ENCODE data around the gene SMARCAL1.
"Not testable (repeated sequence)": the region's sequence is repeated elsewhere in the genome, so short reads cannot be mapped to it uniquely, and the experiment has no call there.

SMARCAL1 gene

DNA sequence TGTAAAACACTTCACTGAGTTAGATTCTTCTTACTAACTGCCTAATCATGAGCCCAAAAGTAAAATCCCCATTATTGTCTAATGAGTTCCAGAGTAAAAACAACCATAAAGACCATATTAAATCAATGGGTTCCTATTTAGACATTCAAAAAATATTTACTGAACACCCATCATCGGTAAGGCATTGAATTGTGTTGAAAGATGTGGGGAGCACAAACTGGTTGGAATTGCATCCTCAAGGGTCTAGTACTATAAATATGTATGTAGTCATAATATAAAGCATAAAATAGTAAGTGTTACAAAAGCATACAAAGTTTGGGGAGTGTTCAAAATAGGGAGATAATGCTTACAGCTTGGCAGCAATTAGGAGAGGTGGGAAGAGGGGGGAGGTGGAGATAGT is 37.0 kb upstream of the SMARCAL1 start:
- peaks cover 5% of the 10 kb centered on the region for H3K4me1 ChIP-seq (ENCODE audit: control insufficient read depth, low read depth, low read length)
- no peaks in the 10 kb centered on the region for H3K36me3 ChIP-seq (ENCODE audit: control insufficient read depth, low read depth, low read length)
- H3K27ac ChIP-seq (ENCODE audit: low read length) = no peak overlapping the region
- H3K4me3 ChIP-seq (ENCODE audit: low read length) = no peak overlapping the region
- H3K27me3 ChIP-seq (ENCODE audit: control insufficient read depth, insufficient read depth, low read length) = peaks cover 21% of the 10 kb centered on the region
- H3K9me3 ChIP-seq (ENCODE audit: control insufficient read depth, low read depth, low read length) = no peaks in the 10 kb centered on the region
- no peak overlapping the region for H3K9ac ChIP-seq (ENCODE audit: low read length)

DNA sequence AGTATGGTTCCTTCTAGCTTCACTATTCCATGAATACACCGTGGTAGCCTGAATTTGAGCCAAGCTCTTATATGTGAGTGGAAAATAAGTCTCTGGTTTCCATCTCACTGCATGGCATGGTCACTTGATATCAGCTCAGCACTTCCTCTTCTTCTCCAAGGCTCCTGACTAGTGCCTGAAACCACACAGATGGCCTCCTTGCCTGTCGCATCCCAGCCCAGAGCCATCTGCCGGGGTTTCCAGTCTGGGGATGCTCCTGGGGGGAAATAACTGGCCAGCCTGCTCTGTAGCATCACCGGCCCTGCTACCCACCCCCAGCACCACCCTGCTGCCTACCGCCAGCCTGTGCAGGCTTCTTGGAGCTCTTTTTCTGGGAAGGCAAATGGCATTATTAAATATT is 32.3 kb upstream of the SMARCAL1 start:
- Histone ChIP-seq H3K36me3 (ENCODE audit: control insufficient read depth, low read depth, low read length) (no peaks in the 10 kb centered on the region), H3K9me3 (ENCODE audit: control insufficient read depth, low read depth, low read length) (no peaks in the 10 kb centered on the region), H3K4me1 (ENCODE audit: control insufficient read depth, low read depth, low read length) (no peaks in the 10 kb centered on the region), H3K27ac (ENCODE audit: low read length) (no peak overlapping the region), H3K9ac (ENCODE audit: low read length) (no peak overlapping the region), H3K27me3 (ENCODE audit: control insufficient read depth, insufficient read depth, low read length) (no peaks in the 10 kb centered on the region), H3K4me3 (ENCODE audit: low read length) (no peak overlapping the region)

- not testable (repeated sequence) for H3K9me3 ChIP-seq (ENCODE audit: control insufficient read depth, low read depth, low read length); H3K4me1 ChIP-seq (ENCODE audit: control insufficient read depth, low read depth, low read length); H3K27me3 ChIP-seq (ENCODE audit: control insufficient read depth, insufficient read depth, low read length); H3K9ac ChIP-seq (ENCODE audit: low read length); H3K27ac ChIP-seq (ENCODE audit: low read length); H3K36me3 ChIP-seq (ENCODE audit: control insufficient read depth, low read depth, low read length); H3K4me3 ChIP-seq (ENCODE audit: low read length)
These were observed 27.9 kb upstream of the SMARCAL1 start for GRCh38 chr2:216384409-216384808.

DNA sequence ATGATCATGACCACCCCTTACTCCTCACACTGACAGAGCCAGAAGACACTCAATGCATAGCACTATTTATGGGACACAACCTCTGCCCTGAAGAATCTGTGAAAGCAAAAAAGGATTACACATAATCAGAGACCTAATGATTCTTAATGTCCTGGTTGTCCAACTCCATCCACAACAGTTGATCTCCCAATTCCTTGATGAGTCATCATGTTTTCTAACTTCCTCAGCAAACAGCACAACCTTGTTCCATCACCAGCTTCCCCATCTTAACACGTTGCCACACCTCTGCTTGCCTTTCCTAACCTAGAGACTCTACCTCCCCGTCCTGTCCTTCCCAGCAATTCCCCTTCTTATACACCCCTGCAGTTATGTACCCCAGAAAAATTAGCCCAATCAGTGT is 26.8 kb upstream of the SMARCAL1 start:
- Histone ChIP-seq H3K4me3 (ENCODE audit: low read length) (no peak overlapping the region), H3K27ac (ENCODE audit: low read length) (no peak overlapping the region), H3K36me3 (ENCODE audit: control insufficient read depth, low read depth, low read length) (no peaks in the 10 kb centered on the region), H3K27me3 (ENCODE audit: control insufficient read depth, insufficient read depth, low read length) (no peaks in the 10 kb centered on the region), H3K4me1 (ENCODE audit: control insufficient read depth, low read depth, low read length) (no peaks in the 10 kb centered on the region), H3K9me3 (ENCODE audit: control insufficient read depth, low read depth, low read length) (no peaks in the 10 kb centered on the region), H3K9ac (ENCODE audit: low read length) (no peak overlapping the region)

DNA sequence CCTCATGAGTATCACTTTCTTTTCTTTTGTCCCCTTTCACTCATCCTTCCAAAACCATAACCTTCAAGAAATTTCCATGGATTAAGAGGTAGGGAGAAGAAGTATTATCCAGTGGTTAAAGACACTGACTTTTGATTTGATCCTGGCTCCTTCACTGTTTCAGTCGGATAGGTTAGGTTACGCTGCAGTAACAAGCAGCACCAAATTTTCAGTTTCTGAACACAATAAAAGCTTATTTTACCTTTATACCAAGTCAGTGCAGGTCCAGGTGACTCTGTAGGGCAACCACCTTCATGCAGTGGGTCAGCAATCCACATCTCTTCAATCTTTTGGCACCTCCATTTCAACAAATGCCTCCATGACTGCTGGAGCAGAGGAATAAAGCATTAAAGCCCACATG is 25.0 kb upstream of the SMARCAL1 start:
- no peaks in the 10 kb centered on the region for H3K36me3 ChIP-seq (ENCODE audit: control insufficient read depth, low read depth, low read length)
- no peaks in the 10 kb centered on the region for H3K9me3 ChIP-seq (ENCODE audit: control insufficient read depth, low read depth, low read length)
- H3K27ac ChIP-seq (ENCODE audit: low read length) = no peak overlapping the region
- peaks cover 3% of the 10 kb centered on the region for H3K4me1 ChIP-seq (ENCODE audit: control insufficient read depth, low read depth, low read length)
- no peaks in the 10 kb centered on the region for H3K27me3 ChIP-seq (ENCODE audit: control insufficient read depth, insufficient read depth, low read length)
- no peak overlapping the region for H3K4me3 ChIP-seq (ENCODE audit: low read length)
- H3K9ac ChIP-seq (ENCODE audit: low read length) = no peak overlapping the region

GRCh38 chr2:216388046-216388884 is 24.0 kb upstream of the SMARCAL1 start:
- Histone ChIP-seq H3K9ac (ENCODE audit: low read length) (no peak overlapping the region), H3K4me3 (ENCODE audit: low read length) (no peak overlapping the region), H3K36me3 (ENCODE audit: control insufficient read depth, low read depth, low read length) (no peaks in the 10 kb centered on the region), H3K27ac (ENCODE audit: low read length) (no peak overlapping the region), H3K9me3 (ENCODE audit: control insufficient read depth, low read depth, low read length) (no peaks in the 10 kb centered on the region), H3K27me3 (ENCODE audit: control insufficient read depth, insufficient read depth, low read length) (no peaks in the 10 kb centered on the region), H3K4me1 (ENCODE audit: control insufficient read depth, low read depth, low read length) (peaks cover 7% of the 10 kb centered on the region)

GRCh38 chr2:216389570-216389969 is 22.7 kb upstream of the SMARCAL1 start:
- no peak overlapping the region for H3K9ac ChIP-seq (ENCODE audit: low read length)
- no peak overlapping the region for H3K27ac ChIP-seq (ENCODE audit: low read length)
- H3K36me3 ChIP-seq (ENCODE audit: control insufficient read depth, low read depth, low read length) = no peaks in the 10 kb centered on the region
- no peaks in the 10 kb centered on the region for H3K9me3 ChIP-seq (ENCODE audit: control insufficient read depth, low read depth, low read length)
- H3K4me1 ChIP-seq (ENCODE audit: control insufficient read depth, low read depth, low read length) = peaks cover 7% of the 10 kb centered on the region
- no peak overlapping the region for H3K4me3 ChIP-seq (ENCODE audit: low read length)
- no peaks in the 10 kb centered on the region for H3K27me3 ChIP-seq (ENCODE audit: control insufficient read depth, insufficient read depth, low read length)

DNA sequence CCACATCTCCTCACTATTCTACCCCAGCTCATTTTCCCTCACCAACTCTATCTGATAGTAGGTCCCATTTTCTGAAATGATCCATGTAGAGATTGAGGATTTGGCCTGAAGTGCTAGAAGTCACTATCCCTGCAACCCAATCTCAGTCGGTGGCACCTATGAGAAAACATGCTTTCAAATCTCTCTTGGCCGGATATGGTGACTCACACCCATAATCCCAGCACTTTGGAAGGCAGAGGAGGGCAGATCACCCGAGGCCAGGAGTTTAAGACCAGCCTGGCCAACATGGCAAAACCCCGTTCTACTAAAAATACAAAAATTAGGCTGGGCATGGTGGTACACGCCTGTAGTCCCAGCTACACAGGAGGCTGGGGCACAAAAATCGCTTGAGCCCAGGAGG is 20.9 kb upstream of the SMARCAL1 start:
- peaks cover 7% of the 10 kb centered on the region for H3K4me1 ChIP-seq (ENCODE audit: control insufficient read depth, low read depth, low read length)

GRCh38 chr2:216392018-216392562 is 20.2 kb upstream of the SMARCAL1 start:
- H3K36me3 ChIP-seq (ENCODE audit: control insufficient read depth, low read depth, low read length) = no peaks in the 10 kb centered on the region
- no peak overlapping the region for H3K27ac ChIP-seq (ENCODE audit: low read length)
- H3K9me3 ChIP-seq (ENCODE audit: control insufficient read depth, low read depth, low read length) = no peaks in the 10 kb centered on the region
- no peak overlapping the region for H3K9ac ChIP-seq (ENCODE audit: low read length)
- peaks cover 7% of the 10 kb centered on the region for H3K4me1 ChIP-seq (ENCODE audit: control insufficient read depth, low read depth, low read length)
- no peaks in the 10 kb centered on the region for H3K27me3 ChIP-seq (ENCODE audit: control insufficient read depth, insufficient read depth, low read length)
- no peak overlapping the region for H3K4me3 ChIP-seq (ENCODE audit: low read length)

More for the DNA sequence above, 20.9 kb upstream of the SMARCAL1 start:
- H3K9me3 ChIP-seq (ENCODE audit: control insufficient read depth, low read depth, low read length) = no peaks in the 10 kb centered on the region
- no peak overlapping the region for H3K9ac ChIP-seq (ENCODE audit: low read length)
- H3K4me3 ChIP-seq (ENCODE audit: low read length) = no peak overlapping the region
- H3K36me3 ChIP-seq (ENCODE audit: control insufficient read depth, low read depth, low read length) = no peaks in the 10 kb centered on the region
- no peaks in the 10 kb centered on the region for H3K27me3 ChIP-seq (ENCODE audit: control insufficient read depth, insufficient read depth, low read length)
- H3K27ac ChIP-seq (ENCODE audit: low read length) = no peak overlapping the region

DNA sequence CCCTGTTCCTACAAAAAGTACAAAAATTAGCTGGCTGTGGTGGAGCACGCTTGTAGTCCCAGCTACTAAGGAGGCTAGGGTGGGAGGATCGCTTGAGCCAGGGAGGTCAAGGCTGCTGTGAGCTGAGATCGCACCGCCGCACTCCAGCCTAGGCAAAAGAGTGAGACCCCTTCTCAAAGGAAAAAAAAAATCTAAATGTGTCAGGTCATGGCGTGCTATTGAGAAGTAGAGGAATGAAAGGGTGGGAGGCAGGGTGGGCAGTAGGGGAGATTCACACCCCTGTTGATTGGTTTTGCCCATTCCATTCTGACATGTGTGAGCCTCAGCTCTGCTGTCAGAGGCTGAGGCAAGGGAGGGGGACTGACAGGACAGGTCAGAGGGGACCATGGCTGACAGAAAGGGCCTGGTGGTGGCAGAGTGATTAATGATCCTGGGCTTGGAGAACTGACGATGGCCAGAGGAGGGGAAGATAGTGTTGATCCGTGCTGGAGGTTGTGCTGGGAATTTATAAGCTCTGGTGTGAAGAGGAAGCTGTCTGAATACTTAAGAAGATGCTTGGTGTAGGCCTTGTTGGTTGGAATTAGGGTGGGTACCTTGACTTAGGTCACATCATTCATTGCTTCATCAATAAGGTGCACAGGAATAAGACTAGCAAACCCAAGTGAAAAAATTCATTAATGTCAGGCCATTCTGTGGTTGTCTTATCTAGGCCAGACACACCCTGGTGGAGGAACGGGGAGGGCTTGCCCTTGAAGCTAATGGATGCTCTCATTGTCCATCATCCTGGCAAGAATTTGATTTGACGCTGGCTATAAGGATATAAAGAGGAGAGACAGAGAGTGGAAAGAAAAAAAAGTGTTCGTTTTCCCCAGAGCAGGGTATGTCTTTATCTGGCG is 19.1 kb upstream of the SMARCAL1 start:
- Histone ChIP-seq H3K9ac (ENCODE audit: low read length) (no peak overlapping the region), H3K9me3 (ENCODE audit: control insufficient read depth, low read depth, low read length) (no peaks in the 10 kb centered on the region), H3K36me3 (ENCODE audit: control insufficient read depth, low read depth, low read length) (no peaks in the 10 kb centered on the region), H3K4me1 (ENCODE audit: control insufficient read depth, low read depth, low read length) (peaks cover 7% of the 10 kb centered on the region), H3K4me3 (ENCODE audit: low read length) (no peak overlapping the region), H3K27me3 (ENCODE audit: control insufficient read depth, insufficient read depth, low read length) (no peaks in the 10 kb centered on the region), H3K27ac (ENCODE audit: low read length) (no peak overlapping the region)

- Histone ChIP-seq H3K27ac (ENCODE audit: low read length) (no peak overlapping the region), H3K36me3 (ENCODE audit: control insufficient read depth, low read depth, low read length) (no peaks in the 10 kb centered on the region), H3K27me3 (ENCODE audit: control insufficient read depth, insufficient read depth, low read length) (no peaks in the 10 kb centered on the region), H3K4me3 (ENCODE audit: low read length) (no peak overlapping the region), H3K9ac (ENCODE audit: low read length) (no peak overlapping the region), H3K4me1 (ENCODE audit: control insufficient read depth, low read depth, low read length) (peaks cover 7% of the 10 kb centered on the region), H3K9me3 (ENCODE audit: control insufficient read depth, low read depth, low read length) (no peaks in the 10 kb centered on the region)
These were observed 17.4 kb upstream of the SMARCAL1 start for GRCh38 chr2:216394881-216395280.
